Keratinocyte (primary cell): Measurements from ENCODE around the gene EXOC4. TPM values are rescaled to one million over a fixed set of nuclear protein-coding genes. Genes with fewer than 3 reads are reported as not detected.

Experiments used
- DNase-seq: peaks from one replicate; pipeline ENCODE4 v3.0.0-alpha.2; 2011; ENCODE audit warnings: low read depth, missing footprints, low spot score
- FAIRE-seq: peaks from 2 replicates; lab custom pipeline; 2011; peaks lifted over from hg19 to GRCh38; lab: Jason Lieb, UNC
- H2AFZ ChIP-seq: 2 replicates; pipeline ENCODE4 v1.6.0; 2012; ENCODE audit warnings: low read length, control low read depth, inconsistent platforms; ENCODE audit not compliant: control insufficient read depth
- H3K27ac ChIP-seq: 2 replicates; pipeline ENCODE4 v1.5.1; 2011; ENCODE audit warnings: low read length; ENCODE audit not compliant: control insufficient read depth, insufficient read depth
- H3K27me3 ChIP-seq: 3 replicates; pipeline ENCODE4 v1.6.0; 2011; ENCODE audit warnings: low read length; ENCODE audit not compliant: control insufficient read depth, insufficient read depth; ENCODE audit errors: extremely low read depth
- H3K36me3 ChIP-seq, 2 experiments: 2 replicates in 1 of 2; 3 replicates in 1 of 2; pipeline ENCODE4 v1.5.1; 2011; ENCODE audit warnings: low read length in 2 of 2, mild to moderate bottlenecking in 1 of 2; ENCODE audit not compliant: control insufficient read depth in 2 of 2, insufficient read depth in 2 of 2; ENCODE audit errors: extremely low read depth in 1 of 2
- H3K4me1 ChIP-seq: 3 replicates; pipeline ENCODE4 v1.5.1; 2011; ENCODE audit warnings: low read length; ENCODE audit not compliant: control insufficient read depth, insufficient read depth; ENCODE audit errors: extremely low read depth
- H3K4me2 ChIP-seq: 3 replicates; pipeline ENCODE4 v1.6.0; 2011; ENCODE audit warnings: low read depth, low read length; ENCODE audit not compliant: control insufficient read depth, insufficient read depth; ENCODE audit errors: extremely low read depth
- H3K4me3 ChIP-seq, 3 experiments: fragments of 200-600 bp in 1 of 3; sonication (generic) in 1 of 3; 2 replicates in 2 of 3; 3 replicates in 1 of 3; pipeline ENCODE4 v1.5.1; 2011 to 2016; ENCODE audit warnings: low read length in 3 of 3, mild to moderate bottlenecking in 3 of 3, control low read depth in 2 of 3, inconsistent platforms in 1 of 3, low read depth in 1 of 3, mixed read lengths in 1 of 3, mixed run types in 1 of 3, moderate library complexity in 1 of 3; ENCODE audit not compliant: control insufficient read depth in 2 of 3, insufficient read depth in 2 of 3; ENCODE audit errors: extremely low read depth in 1 of 3
- H3K79me2 ChIP-seq: 2 replicates; pipeline ENCODE4 v1.6.0; 2012; ENCODE audit warnings: low read length; ENCODE audit not compliant: control insufficient read depth, insufficient read depth
- H3K9ac ChIP-seq: 3 replicates; pipeline ENCODE4 v1.6.0; 2011; ENCODE audit warnings: low read length; ENCODE audit not compliant: control insufficient read depth, insufficient read depth; ENCODE audit errors: extremely low read depth
- H3K9me1 ChIP-seq: 3 replicates; pipeline ENCODE4 v1.6.0; 2011; ENCODE audit warnings: low read length; ENCODE audit not compliant: control insufficient read depth, insufficient read depth; ENCODE audit errors: extremely low read depth
- H3K9me3 ChIP-seq: 2 replicates; pipeline ENCODE4 v1.5.1; 2012; ENCODE audit warnings: low read depth, low read length; ENCODE audit not compliant: control insufficient read depth
- H4K20me1 ChIP-seq: 3 replicates; pipeline ENCODE4 v1.6.0; 2011; ENCODE audit warnings: low read length; ENCODE audit not compliant: control insufficient read depth, insufficient read depth; ENCODE audit errors: extremely low read depth
- CTCF ChIP-seq, 3 experiments: IDR thresholded peaks in 1 of 3; conservative IDR thresholded peaks in 1 of 3; optimal IDR thresholded peaks in 1 of 3; 2 replicates in 2 of 3; 3 replicates in 1 of 3; pipeline versions ENCODE3 to v1.5.1; 2011; ENCODE audit warnings: low read length in 3 of 3, mild to moderate bottlenecking in 3 of 3, moderate library complexity in 2 of 3, control low read depth in 1 of 3, inconsistent platforms in 1 of 3; ENCODE audit not compliant: insufficient read depth in 2 of 3; ENCODE audit errors: extremely low read depth in 1 of 3
- EZH2 ChIP-seq: IDR thresholded peaks from one replicate; pipeline ENCODE4 v1.6.1; 2012; ENCODE audit warnings: inconsistent platforms, mild to moderate bottlenecking, low read length, moderate library complexity
- dilution Hi-C: fragments of 300-500 bp; cut with MboI; formaldehyde crosslinking; loops from one replicate; pipeline ENCODE4 v1.7.0; 2020; ENCODE audit warnings: low sequenced_read_pairs; ENCODE audit not compliant: extremely low pct_ligation_motif_present
- polyA plus RNA-seq, 5 experiments: library from polyadenylated mRNA; depleted of rRNA in 3 of 5; stranded (reverse) in 3 of 5; stranded (forward) in 1 of 5; unstranded in 1 of 5; fragments of >200 nt; gene quantifications; 1 replicate in 1 of 5; 2 replicates in 3 of 5; 3 replicates in 1 of 5; pipeline versions ENCODE4 v1.2.1 to v1.2.3, GENCODE V29; 2011 to 2012; ENCODE audit warnings: missing spikeins in 2 of 5, low read depth in 1 of 5, low replicate concordance in 1 of 5

The EXOC4 gene
- polyA plus RNA-seq, 1 donor (not counting 4 experiments of a cell fraction or from before 2014, with no cell fraction given) = 52.6 TPM

GRCh38 chr7:134101716-134102115 is 848.8 kb downstream of the EXOC4 start:
- FAIRE-seq = no peak
- Histone ChIP-seq H3K36me3 (no peaks in the 10 kb centered on the region), H4K20me1 (no peaks in the 10 kb centered on the region), H2AFZ (no peak overlapping the region), H3K4me2 (no peak overlapping the region), H3K79me2 (no peaks in the 10 kb centered on the region), H3K4me3 (no peak overlapping the region), H3K9ac (no peak overlapping the region), H3K27me3 (no peaks in the 10 kb centered on the region), H3K9me3 (no peaks in the 10 kb centered on the region), H3K27ac (no peak overlapping the region), H3K4me1 (no peaks in the 10 kb centered on the region), H3K9me1 (no peaks in the 10 kb centered on the region)
- dilution Hi-C loops = no loop called here
- no peak for DNase-seq
- TF ChIP-seq CTCF (optimal IDR thresholded peaks at IDR 0.05 in 1 of 3, IDR thresholded peaks at IDR 0.05 in 1 of 3, conservative IDR thresholded peaks at IDR 0.05 in 1 of 3; ENCODE audit: extremely low read depth in 1 of 3, insufficient read depth in 2 of 3, low read length in 3 of 3) (no peak), EZH2 (no peak)

- H2AFZ ChIP-seq = no peak overlapping the region
- H3K9ac ChIP-seq = no peak overlapping the region
- DNase-seq = no peak
- no peaks in the 10 kb centered on the region for H3K9me1 ChIP-seq
- H4K20me1 ChIP-seq = no peaks in the 10 kb centered on the region
- H3K4me1 ChIP-seq = no peaks in the 10 kb centered on the region
- no peak overlapping the region for H3K4me2 ChIP-seq
- TF ChIP-seq EZH2 (no peak), CTCF (optimal IDR thresholded peaks at IDR 0.05 in 1 of 3, IDR thresholded peaks at IDR 0.05 in 1 of 3, conservative IDR thresholded peaks at IDR 0.05 in 1 of 3; ENCODE audit: extremely low read depth in 1 of 3, insufficient read depth in 2 of 3, low read length in 3 of 3) (no peak)
- no peak for FAIRE-seq
- no peak overlapping the region for H3K27ac ChIP-seq
- no peaks in the 10 kb centered on the region for H3K36me3 ChIP-seq
- no peaks in the 10 kb centered on the region for H3K9me3 ChIP-seq
- H3K27me3 ChIP-seq = no peaks in the 10 kb centered on the region
- no peaks in the 10 kb centered on the region for H3K79me2 ChIP-seq
- H3K4me3 ChIP-seq = no peak overlapping the region
- dilution Hi-C loops = no loop called here
These were observed 851.3 kb downstream of the EXOC4 start for GRCh38 chr7:134104166-134104565.
